GM10266 (cell line): ENCODE results near the gene R3HDM2.
"Not testable (repeated sequence)": the region's sequence is repeated elsewhere in the genome, so short reads cannot be mapped to it uniquely, and the experiment has no call there.

Experiments used
- DNase-seq: peaks from one replicate; pipeline ENCODE4 v3.0.0; 2012; ENCODE audit errors: extremely low spot score
- CTCF ChIP-seq: IDR thresholded peaks from 2 replicates; pipeline ENCODE4 v1.5.1; 2012; ENCODE audit warnings: mild to moderate bottlenecking, low read depth; ENCODE audit not compliant: control insufficient read depth, insufficient read depth; ENCODE audit errors: missing control alignments

Gene R3HDM2

GRCh38 chr12:57450057-57450456 lies 19.2 kb upstream of the R3HDM2 start:
- no peak for DNase-seq
- no peak for TF ChIP-seq CTCF

- TF ChIP-seq CTCF = no peak
Observed at GRCh38 chr12:57449375-57449774, 18.5 kb upstream of the R3HDM2 start.

GRCh38 chr12:57448669-57449068 lies 17.8 kb upstream of the R3HDM2 start:
- TF ChIP-seq CTCF = no peak
- no peak for DNase-seq

More at GRCh38 chr12:57449375-57449774, 18.5 kb upstream of the R3HDM2 start:
- DNase-seq = no peak

GRCh38 chr12:57446292-57446960 lies 15.6 kb upstream of the R3HDM2 start:
- no peak for TF ChIP-seq CTCF
- DNase-seq = no peak

- TF ChIP-seq CTCF = no peak
- DNase-seq = no peak
Observed at GRCh38 chr12:57444744-57445143, 13.9 kb upstream of the R3HDM2 start.

GRCh38 chr12:57444337-57444736 lies 13.5 kb upstream of the R3HDM2 start:
- not testable (repeated sequence) for DNase-seq

GRCh38 chr12:57441846-57442427 lies 11.1 kb upstream of the R3HDM2 start:
- no peak for DNase-seq
- no peak for TF ChIP-seq CTCF

- not testable (repeated sequence) for DNase-seq
Observed at GRCh38 chr12:57441393-57441792, 10.6 kb upstream of the R3HDM2 start.
